ENCODE data around the gene NACC2.

DNA sequence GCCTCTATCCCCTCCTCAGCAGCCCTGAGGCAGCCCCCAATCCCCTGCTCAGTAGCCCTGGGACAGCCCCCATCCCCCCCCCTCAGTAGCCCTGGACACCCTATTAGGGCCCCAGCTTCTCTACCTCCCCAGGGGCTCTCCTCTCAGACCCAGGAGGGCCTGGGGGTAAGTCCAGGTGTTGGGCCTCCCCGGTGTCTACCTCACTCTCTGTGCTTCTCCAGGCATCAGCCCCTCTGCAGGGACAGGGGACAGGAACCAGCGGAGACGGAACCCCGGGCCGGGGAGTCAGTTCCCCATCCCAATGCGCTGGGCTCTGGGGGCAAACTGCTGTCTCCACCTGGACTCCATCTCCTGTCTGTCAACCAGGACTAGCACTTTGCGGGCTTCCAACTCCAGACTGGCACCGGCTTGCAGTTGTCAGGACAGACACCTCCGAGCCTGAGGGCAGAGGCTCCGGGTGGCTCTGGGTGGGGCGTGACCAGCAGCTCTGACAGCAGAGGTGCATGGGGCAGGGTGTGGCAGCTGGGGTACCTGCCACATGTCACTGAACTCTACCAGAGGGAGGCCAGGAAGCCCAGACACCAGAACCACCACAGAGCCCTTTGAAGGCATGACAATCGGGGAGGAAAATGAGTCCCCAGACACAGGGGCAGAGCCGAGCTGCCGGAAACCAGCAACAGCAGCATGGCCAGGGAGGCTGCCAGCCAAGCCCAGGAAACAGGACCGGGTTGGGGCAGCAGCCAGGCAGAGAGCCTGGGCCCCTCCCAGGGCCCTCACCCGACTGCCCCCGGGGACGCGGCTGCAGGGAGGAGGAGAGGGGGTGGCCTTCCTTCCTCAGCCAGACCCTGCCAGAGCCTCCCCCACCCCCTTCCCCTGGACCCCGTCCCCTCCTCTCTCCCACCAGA, 116.2 kb downstream of the NACC2 start:
- TF ChIP-seq, protein P1, sequence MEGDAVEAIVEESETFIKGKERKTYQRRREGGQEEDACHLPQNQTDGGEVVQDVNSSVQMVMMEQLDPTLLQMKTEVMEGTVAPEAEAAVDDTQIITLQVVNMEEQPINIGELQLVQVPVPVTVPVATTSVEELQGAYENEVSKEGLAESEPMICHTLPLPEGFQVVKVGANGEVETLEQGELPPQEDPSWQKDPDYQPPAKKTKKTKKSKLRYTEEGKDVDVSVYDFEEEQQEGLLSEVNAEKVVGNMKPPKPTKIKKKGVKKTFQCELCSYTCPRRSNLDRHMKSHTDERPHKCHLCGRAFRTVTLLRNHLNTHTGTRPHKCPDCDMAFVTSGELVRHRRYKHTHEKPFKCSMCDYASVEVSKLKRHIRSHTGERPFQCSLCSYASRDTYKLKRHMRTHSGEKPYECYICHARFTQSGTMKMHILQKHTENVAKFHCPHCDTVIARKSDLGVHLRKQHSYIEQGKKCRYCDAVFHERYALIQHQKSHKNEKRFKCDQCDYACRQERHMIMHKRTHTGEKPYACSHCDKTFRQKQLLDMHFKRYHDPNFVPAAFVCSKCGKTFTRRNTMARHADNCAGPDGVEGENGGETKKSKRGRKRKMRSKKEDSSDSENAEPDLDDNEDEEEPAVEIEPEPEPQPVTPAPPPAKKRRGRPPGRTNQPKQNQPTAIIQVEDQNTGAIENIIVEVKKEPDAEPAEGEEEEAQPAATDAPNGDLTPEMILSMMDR (optimal IDR thresholded peaks at IDR 0.05 in 1 of 3, IDR thresholded peaks at IDR 0.05 in 1 of 3, conservative IDR thresholded peaks at IDR 0.05 in 1 of 3; ENCODE audit: extremely low read depth in 1 of 3, insufficient read depth in 2 of 3, low read length in 3 of 3), result no peak
- TF ChIP-seq EZH2 (IDR thresholded peaks at IDR 0.05; ENCODE audit: low read length), result peak; percentile 48
